NCI-H1436 (cell line): ENCODE data around the gene MOB3B.
A peak's percentile ranks its signal among the peaks of the same experiment; 100 is the strongest.

Experiments
- DNase-seq: peaks from one replicate; lab custom pipeline; 2025; lab: John Stamatoyannopoulos, UW

The MOB3B gene

GRCh38 chr9:27365707-27366376 lies 163.8 kb downstream of the MOB3B start:
- DNase-seq: no peak

GRCh38 chr9:27362447-27363210 lies 167.0 kb downstream of the MOB3B start:
- DNase-seq: no peak

- no peak for DNase-seq
Observed at GRCh38 chr9:27361492-27361891, 168.1 kb downstream of the MOB3B start.

DNA sequence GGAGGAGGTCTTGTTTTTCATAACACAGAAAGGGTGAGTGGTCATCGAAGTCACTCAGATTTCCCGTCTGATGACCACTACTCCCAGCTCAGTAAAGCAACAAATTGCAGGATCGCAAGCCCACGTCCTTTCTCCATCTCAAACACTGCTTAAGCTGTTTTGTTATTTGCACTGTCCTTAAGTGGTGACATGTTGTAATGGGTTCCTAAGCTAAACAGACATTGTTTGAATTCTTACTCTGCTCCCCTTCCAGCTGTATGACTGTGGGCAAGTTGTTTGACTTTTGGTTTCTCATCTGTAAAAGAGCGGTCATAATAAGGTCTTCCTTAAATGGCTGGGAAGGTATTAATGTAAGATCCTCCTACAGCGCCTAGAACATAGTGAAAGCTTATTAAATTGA lies 169.9 kb downstream of the MOB3B start:
- DNase-seq: no peak

DNA sequence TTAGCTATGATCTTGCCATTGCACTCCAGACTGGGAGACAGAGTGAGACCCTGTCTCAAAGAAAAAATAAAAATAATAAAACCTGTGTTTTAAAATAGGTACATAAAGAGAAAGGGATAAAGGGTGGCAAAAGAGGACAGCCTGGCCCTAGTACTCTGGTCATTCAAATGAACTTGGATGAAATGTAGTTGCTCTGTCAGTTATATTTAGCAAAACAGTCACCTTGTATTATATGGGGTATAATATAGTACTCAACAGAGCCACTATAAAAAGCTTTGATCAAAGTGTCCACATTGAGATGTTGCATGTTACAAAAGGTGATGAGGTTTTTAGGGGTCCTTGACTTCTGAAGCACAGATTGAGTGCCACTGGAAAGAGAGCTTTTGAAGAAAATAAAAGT lies 171.6 kb downstream of the MOB3B start:
- no peak for DNase-seq

DNA sequence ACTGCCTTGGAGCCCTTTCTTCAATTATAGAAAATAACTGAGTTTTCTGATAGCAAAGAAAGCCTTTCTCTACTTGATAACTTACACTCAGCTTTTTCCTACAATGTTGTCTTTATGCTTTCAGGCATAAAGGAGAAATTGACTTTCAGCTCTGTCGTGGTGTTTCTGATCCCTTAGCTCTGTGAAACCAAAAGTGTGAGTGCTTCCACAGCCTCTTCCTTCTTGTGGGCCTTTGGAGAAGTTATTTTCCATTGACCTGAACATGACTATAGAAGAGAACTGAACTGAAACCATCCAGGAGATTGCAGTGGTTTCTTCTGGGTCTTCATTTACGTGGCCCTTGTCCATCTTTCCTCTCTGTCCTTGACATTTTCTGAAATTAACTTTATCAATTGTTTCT lies 173.2 kb downstream of the MOB3B start:
- DNase-seq: no peak

DNA sequence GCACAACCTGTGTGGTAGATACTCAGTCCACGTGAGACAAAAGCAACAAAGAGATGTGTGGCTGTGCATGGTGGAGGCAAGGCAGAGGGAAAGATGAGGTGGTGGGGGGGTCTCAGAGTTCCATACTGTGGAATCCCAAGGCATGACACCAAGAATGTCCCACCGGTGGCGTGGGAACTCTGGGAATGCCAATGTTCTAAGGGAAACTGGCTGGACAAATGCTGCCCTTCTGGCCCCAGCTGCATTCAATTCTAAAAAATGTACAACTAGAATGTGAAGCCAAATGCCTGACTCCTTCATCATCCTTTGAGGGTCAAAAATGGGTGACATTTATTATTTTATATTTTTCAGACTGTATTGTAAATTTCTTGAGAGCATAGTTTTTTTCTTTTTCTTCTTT lies 174.4 kb downstream of the MOB3B start:
- no peak for DNase-seq

- DNase-seq: peak; percentile 63
Observed at GRCh38 chr9:27353474-27354229, 176.0 kb downstream of the MOB3B start.

DNA sequence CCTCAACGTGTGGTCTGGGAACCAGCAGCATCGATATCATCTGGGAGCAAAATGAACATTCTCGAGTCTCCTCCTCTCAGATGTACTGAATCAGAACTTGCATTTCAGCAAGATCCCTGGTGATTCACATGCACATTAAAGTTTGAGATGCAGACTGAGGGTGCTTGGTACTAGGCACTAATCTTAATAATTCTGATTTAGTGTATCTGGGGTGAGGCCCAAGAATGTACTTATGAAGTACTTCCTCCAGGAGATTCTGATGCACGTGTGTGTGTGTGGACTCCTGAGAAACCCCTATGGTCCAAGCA lies 176.5 kb downstream of the MOB3B start:
- DNase-seq: no peak

- no peak for DNase-seq
Observed at GRCh38 chr9:27352457-27353165, 177.0 kb downstream of the MOB3B start.

DNA sequence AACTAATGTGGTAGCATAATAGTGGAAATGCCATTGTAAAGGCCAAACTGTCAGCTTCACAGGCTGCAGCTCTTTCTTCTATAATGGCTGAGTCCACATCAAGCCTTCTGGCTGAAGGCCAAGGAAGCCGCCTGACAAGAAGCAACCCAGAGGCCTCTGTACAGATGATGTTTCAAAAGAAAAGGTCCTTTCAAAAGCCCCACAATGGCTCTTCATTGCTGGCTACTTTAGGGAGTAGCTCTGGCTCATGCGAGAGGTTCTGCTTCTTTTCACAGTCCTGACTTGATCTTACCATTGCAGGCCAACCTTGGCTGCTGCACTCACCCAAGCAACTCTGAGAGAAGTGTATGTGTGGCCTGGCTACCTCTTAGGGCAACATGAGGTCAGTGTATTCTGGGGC lies 178.2 kb downstream of the MOB3B start:
- DNase-seq: no peak

- DNase-seq: no peak
Observed at GRCh38 chr9:27350382-27350976, 179.1 kb downstream of the MOB3B start.

- DNase-seq: no peak
Observed at GRCh38 chr9:27349698-27350080, 179.9 kb downstream of the MOB3B start.

DNA sequence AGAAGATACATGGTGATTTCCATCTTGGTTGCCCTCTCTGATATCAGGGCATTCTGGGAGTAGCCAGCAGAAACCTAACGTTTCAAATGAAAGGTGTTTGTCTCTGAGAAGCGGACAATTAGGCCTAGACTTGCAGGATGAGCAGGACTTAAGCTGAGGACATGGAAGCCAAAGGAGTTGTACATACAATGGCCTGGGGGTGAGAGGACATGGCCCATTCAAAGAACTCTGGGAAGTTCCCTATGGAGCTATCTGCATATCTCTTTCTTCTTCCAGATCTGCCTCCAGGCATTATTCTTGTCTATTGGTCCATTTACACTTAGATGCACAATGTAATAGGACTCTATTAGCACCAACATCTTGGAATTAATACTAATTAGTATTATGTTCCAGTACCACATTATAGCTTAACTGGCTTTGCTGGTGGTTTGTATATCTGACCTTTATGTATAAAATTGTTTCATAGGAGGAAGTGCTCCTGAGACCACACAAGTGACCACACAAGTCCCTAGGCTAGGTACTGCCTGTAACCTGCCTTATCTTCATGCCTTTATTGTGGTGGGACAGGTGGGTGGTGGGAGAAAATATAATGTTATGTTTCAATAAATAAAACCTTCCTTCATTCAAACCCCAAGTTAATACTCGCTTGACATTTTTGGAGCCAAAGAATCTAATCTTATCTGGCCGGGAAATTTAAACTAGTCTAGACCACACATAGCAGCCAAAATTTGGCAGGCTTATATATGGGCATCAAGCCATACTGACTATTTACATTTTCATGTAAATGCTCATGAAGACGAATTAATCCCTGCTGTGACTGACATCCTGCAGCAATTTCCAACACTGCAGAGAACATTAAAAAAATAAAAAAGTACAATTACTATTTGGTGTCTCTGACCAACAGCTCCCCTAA lies 180.6 kb downstream of the MOB3B start:
- DNase-seq: no peak

GRCh38 chr9:27347889-27348288 lies 181.7 kb downstream of the MOB3B start:
- no peak for DNase-seq

DNA sequence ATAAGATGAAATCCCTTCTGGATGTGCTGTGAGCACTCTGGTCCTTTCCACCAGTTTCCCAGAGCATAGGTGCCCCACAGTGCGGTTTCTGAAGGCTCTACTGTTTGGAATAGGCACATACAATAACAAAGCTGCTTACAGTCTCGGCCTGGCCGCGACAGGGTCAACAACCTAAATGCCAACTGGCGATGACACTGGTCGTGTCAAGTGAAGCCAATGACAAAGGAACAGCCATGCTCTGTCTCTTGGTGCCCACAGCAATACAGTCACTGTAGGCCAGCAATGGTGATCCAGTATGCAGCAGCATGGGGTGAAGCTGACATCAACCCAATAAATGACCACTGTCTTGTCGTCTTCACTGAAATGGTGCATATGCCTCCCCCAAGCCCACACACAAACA lies 184.8 kb downstream of the MOB3B start:
- DNase-seq: no peak

DNA sequence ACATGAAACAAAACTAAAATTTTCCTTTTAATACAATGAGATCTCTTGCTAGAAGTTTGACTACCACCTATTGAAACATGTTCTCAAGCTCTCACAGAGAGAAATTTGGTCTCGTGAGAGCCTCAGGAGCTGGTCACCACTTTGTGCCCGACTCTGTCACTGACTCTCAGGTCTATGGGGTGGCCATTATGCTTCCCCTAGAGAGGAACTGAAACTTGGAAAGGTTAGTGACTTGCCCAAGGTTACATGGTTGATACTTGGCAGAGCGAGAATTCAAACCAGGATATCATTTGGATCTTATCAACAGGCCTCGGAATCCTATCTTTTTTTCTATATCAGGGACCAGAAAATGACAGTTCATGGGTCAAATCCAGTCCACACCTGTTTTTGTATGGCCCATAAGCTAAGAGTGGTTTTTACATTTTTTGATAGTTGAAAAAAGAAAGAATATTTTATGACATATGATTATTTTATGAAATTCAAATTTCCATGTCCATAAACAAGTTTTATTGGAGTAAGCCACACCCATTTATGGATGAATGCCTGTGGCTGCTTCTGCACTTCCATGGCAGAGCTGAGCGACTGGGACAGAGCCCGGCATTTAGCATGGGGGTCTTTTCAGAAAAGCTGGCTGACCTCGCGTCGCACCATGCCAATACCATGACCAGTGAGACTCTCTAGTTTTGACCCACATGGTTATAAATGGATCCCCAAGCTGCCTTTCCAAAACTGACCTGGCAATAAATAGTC lies 187.9 kb downstream of the MOB3B start:
- no peak for DNase-seq

GRCh38 chr9:27340961-27341511 lies 188.6 kb downstream of the MOB3B start:
- no peak for DNase-seq

DNA sequence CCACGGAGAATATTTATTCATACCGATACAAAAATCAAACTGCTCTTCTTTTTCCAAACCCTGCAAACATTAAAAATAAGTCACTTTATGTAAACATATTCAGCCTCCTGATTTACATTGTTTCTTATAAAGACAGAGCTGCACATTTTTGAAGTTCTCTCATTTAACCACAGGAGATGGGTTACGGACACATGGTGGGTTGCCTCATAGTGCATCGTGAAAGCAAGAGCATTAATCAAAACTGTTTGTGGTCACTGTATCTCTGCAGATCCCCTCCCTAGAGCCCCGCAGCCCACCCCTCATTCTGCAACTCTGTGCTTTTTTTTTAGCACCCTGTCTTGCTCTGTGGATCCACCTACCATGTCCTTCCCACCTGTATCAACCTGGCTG lies 189.3 kb downstream of the MOB3B start:
- no peak for DNase-seq

DNA sequence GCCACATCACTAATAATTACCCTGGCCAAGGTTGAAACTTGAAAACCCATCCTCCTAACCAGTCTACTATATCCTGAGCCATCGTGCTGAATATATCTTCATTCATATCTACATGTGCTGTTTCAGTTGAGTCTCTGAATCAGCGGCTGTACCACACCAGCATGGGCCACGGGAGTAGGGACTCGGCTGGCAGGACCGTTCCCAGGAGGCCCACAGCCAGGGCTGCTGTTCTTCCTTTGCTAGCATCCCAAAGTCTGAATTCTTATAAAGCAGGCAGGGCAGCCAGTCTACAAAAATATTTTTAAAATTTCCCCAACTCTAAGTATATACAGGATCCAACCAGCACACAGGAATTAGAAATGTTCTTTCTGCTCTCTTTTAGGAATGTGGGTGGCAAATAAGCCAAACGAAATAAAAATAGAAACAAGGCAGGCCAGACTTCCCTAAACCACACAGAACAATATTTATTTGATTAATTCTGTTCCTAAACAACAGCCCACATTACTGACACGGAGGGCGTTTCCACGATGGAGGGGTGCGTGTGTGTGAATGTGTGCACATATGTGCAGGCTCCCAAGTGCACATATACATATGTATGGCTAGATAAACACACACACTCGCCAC lies 189.8 kb downstream of the MOB3B start:
- DNase-seq: no peak
